K562 treated with DMSO at 1 percent for 4 hours (cell line): ENCODE measurements around the gene JAKMIP2. TPM values are rescaled to one million over a fixed set of nuclear protein-coding genes. Genes with fewer than 3 reads are reported as not detected.

Source experiments
- total RNA-seq: library from RNA; unstranded; fragments of 300-600 nt; gene quantifications from 2 replicates; pipeline ENCODE4 v1.2.3, GENCODE V29; 2022; ENCODE audit not compliant: insufficient read depth

Gene JAKMIP2
- total RNA-seq = not detected in 2 replicates

DNA sequence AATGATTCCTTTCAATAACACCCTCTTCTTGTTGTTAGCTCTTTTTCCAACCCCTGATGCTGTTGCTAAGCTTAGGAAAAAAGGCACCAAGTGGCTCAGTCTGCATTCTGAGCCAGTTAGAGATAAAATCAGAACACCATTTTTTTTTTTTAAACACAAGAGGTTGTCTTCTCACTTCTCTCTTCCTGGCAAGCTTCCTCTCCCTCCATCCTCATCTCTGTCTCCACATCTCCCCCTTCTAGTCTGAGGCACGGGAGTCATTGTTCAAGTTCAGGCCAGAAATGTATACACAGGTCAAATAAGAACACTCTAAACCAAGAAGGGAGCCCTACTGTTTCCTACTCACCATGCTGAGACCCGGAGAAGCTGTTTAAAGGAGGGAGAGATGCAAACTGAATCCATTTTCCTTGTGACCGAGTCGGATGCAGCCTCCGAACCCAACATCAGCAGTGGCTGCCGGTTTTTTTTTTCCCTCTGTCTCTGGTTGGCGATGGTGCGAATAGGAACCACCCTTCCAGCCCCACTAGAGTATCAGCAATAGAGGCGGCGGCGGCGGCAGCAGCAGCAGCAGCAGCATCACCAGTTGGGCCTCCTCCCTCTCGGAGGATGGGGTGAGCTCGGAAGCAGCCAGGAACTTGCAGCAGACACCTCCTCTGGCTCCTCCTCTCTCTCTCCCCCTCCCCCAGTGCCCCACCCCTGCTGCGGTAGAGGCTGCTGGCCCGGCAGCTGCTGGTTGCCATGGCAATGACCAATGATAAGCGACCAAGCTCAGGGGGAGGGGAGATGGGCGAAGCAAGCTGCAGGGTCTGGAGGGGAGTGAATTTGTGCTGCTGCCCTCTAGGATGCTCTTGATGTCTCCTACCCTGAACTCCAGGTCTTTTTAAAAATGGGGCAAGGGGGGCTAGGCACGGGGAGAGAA lies at the start of gene JAKMIP2:
Gene JAKMIP2, minus strand, starts transcription at position 619 of the 919 bp plus-strand sequence. CDS start 110,922 bp downstream, outside the sequence.

DNA sequence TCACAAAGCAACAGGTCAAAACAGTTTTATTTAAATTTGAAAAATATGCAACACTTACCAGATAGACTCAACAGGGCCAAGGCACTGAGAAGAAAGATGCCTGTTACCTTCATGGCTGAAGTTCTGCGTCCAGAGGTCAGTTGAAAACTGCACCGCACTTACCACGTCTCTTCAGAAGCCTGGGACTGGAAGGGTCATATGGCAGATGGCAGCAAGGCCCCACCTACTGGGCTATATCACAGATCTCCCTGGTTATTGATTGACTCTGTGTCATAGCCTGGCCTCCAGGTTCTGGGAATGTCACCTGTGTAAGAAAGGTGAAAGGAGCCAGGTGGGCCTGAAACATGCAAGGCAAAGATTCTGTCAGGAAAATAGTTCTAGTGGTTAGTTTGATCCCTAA lies 48.9 kb upstream of the JAKMIP2 start, which contains the start of gene SPINK1:
Gene SPINK1, minus strand, starts transcription at position 207 of the 400 bp plus-strand sequence. Its CDS starts 94 bp downstream, at position 113.

Other genes starting within 250 kb of the JAKMIP2 start
- 36.4 and 64.1 TPM in 2 replicates for gene SPINK1, start 48.9 kb upstream of the JAKMIP2 start, total RNA-seq
- not detected in 2 replicates for gene SCGB3A2, start 96.0 kb upstream of the JAKMIP2 start, total RNA-seq
- gene C5orf46, start 123.8 kb upstream of the JAKMIP2 start, total RNA-seq = not detected in 2 replicates